Measurements from ENCODE around the gene LIG3. TPM values are rescaled to one million over a fixed set of nuclear protein-coding genes. Genes with fewer than 3 reads are reported as not detected.

Gene LIG3
- total and polyA plus RNA-seq, 2 of the 13 experiments (the other 11 are each of a cell fraction or from before 2014, with no cell fraction given), result 34.4 to 36.2 TPM

GRCh38 chr17:34961093-34961911, 19.0 kb upstream of the LIG3 start, which contains the start of the genes CCT6B and ZNF830 (continued):
- TF ChIP-seq PHF8 (CRISPR knock-in tag; IDR thresholded peaks at IDR 0.05) (peak; percentile 95), ARNT2 (CRISPR knock-in tag; IDR thresholded peaks at IDR 0.05; ENCODE audit: low read depth) (peak; percentile 36; the same call in 1 of the 2 replicates), HHEX (CRISPR knock-in tag; IDR thresholded peaks at IDR 0.05) (no peak), RORA (CRISPR knock-in tag; IDR thresholded peaks at IDR 0.05) (no peak), SP5 (CRISPR knock-in tag; IDR thresholded peaks at IDR 0.05; ENCODE audit: borderline replicate concordance, low read depth) (no peak), FLYWCH1 (CRISPR knock-in tag; IDR thresholded peaks at IDR 0.05) (no peak), ZNF496 (CRISPR knock-in tag; IDR thresholded peaks at IDR 0.05; ENCODE audit: insufficient replicate concordance) (no peak), PITX1 (CRISPR knock-in tag; IDR thresholded peaks at IDR 0.05) (no peak), ZBTB2 (CRISPR knock-in tag; IDR thresholded peaks at IDR 0.05; ENCODE audit: low read depth) (no peak), TFAP4 (IDR thresholded peaks at IDR 0.05; ENCODE audit: borderline replicate concordance, low read depth) (no peak), FOXC1 (CRISPR knock-in tag; IDR thresholded peaks at IDR 0.05; ENCODE audit: borderline replicate concordance) (peak; percentile 88; the same call in 1 of the 2 replicates), ZNF850 (CRISPR knock-in tag; conservative IDR thresholded peaks at IDR 0.05) (no peak), ZC3H4 (CRISPR knock-in tag; IDR thresholded peaks at IDR 0.05; ENCODE audit: borderline replicate concordance) (no peak), NFIB (CRISPR knock-in tag; IDR thresholded peaks at IDR 0.05; ENCODE audit: borderline replicate concordance) (no peak), SNAPC2 (CRISPR knock-in tag; IDR thresholded peaks at IDR 0.05) (no peak), ZSCAN25 (CRISPR knock-in tag; IDR thresholded peaks at IDR 0.05) (no peak), KDM5A (IDR thresholded peaks at IDR 0.05; ENCODE audit: borderline replicate concordance, low read length) (peak; percentile 100), IRX3 (CRISPR knock-in tag; IDR thresholded peaks at IDR 0.05; ENCODE audit: borderline replicate concordance, low read depth) (no peak), NFE2L2 (IDR thresholded peaks at IDR 0.05; ENCODE audit: low read length) (no peak), ZNF670 (CRISPR knock-in tag; IDR thresholded peaks at IDR 0.05; ENCODE audit: borderline replicate concordance) (peak; percentile 69; the same call in 1 of the 2 replicates), MAFG (CRISPR knock-in tag; IDR thresholded peaks at IDR 0.05) (no peak), SCMH1 (CRISPR knock-in tag; IDR thresholded peaks at IDR 0.05; ENCODE audit: borderline replicate concordance) (no peak), TEAD2 (CRISPR knock-in tag; IDR thresholded peaks at IDR 0.05) (no peak), HNF4A (CRISPR knock-in tag; IDR thresholded peaks at IDR 0.05) (peak; percentile 3; the same call in 1 of the 2 replicates), SMAD9 (CRISPR knock-in tag; IDR thresholded peaks at IDR 0.05) (0 out of 2 replicates have a peak, but pooled peaks have one; percentile 12), ZNF724P (CRISPR knock-in tag; IDR thresholded peaks at IDR 0.05; ENCODE audit: borderline replicate concordance) (no peak), ZNF740 (CRISPR knock-in tag; IDR thresholded peaks at IDR 0.05) (no peak), KDM3A (CRISPR knock-in tag; IDR thresholded peaks at IDR 0.05; ENCODE audit: low read depth) (peak; percentile 43; the same call in 1 of the 2 replicates), TBX2 (CRISPR knock-in tag; IDR thresholded peaks at IDR 0.05; ENCODE audit: borderline replicate concordance) (no peak; the same call in 1 of the 2 replicates), ZNF839 (CRISPR knock-in tag; IDR thresholded peaks at IDR 0.05; ENCODE audit: borderline replicate concordance) (peak; percentile 64; the same call in 1 of the 2 replicates)

All from HepG2 (cell line).